ENCODE data around the gene LRRC42.

DNA sequence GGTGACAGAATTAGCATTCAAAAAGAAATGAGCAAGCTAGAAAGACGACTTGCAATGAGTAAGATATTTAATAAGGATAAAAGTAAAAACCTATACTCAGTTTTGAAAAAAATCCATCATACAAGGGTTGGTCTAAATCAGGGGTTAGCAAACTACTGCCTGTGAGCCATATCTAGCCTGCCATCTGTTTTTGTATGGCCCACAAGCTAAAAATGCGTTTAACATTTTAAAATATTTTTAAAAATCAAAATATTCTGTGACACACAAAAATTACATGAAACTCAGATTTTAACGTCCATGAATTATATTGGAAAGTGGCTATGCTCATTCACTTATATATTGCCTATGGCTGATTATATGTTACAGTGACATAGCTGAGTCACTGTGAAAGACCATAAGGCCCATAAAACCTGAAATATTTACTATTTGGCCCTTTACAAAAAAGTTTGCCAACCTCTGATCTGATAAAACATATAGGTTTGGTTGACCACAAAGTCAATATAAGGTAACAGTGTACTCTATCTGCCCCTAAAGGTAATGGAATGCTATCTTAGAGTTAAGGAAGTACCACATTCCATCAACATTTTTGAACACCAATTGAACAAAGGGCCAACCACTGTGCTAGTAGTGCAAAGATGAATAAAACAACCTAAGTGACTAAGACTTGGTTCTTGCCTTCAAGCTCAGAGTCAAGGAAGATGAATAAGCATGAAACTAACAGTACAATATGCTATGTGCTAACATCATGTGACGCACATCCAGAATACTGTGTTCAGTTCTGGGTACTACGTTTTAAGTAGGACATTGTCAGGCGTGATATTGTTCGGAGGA is 3.8 kb upstream of the LRRC42 start:
- no peak for TF ChIP-seq POLR2A (IDR thresholded peaks at IDR 0.05)
- TF ChIP-seq, protein P1, sequence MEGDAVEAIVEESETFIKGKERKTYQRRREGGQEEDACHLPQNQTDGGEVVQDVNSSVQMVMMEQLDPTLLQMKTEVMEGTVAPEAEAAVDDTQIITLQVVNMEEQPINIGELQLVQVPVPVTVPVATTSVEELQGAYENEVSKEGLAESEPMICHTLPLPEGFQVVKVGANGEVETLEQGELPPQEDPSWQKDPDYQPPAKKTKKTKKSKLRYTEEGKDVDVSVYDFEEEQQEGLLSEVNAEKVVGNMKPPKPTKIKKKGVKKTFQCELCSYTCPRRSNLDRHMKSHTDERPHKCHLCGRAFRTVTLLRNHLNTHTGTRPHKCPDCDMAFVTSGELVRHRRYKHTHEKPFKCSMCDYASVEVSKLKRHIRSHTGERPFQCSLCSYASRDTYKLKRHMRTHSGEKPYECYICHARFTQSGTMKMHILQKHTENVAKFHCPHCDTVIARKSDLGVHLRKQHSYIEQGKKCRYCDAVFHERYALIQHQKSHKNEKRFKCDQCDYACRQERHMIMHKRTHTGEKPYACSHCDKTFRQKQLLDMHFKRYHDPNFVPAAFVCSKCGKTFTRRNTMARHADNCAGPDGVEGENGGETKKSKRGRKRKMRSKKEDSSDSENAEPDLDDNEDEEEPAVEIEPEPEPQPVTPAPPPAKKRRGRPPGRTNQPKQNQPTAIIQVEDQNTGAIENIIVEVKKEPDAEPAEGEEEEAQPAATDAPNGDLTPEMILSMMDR (IDR thresholded peaks at IDR 0.05 in 4 of 5, conservative IDR thresholded peaks at IDR 0.05 in 1 of 5), result no peak
